Stimulated activated CD4-positive, alpha-beta T cell treated with anti-CD3 and anti-CD28 coated beads, Interleukin-1b, Interleukin-23, amount 100 ng/mL, for 48 hours (primary cell): Measurements from ENCODE around the gene ANKMY2.
"Not testable (repeated sequence)": the region's sequence is repeated elsewhere in the genome, so short reads cannot be mapped to it uniquely, and the experiment has no call there.

ENCODE experiments used
- DNase-seq: peaks from one replicate; pipeline ENCODE4 v3.0.0-alpha.2; 2020

ANKMY2 gene

GRCh38 chr7:16645593-16646471, at the start of gene ANKMY2, which contains the start of gene BZW2:
ANKMY2 (minus strand) TSS chr7:16645754; CDS start chr7:16645573, 181 bp downstream.
BZW2 (plus strand) TSS chr7:16646181; CDS start chr7:16665444, 19,263 bp downstream.
- DNase-seq: peak; percentile 94

GRCh38 chr7:16694806-16695205, 49.3 kb upstream of the ANKMY2 start:
- DNase-seq: no peak

- DNase-seq: no peak
Observed at GRCh38 chr7:16693601-16694318, 48.2 kb upstream of the ANKMY2 start.

GRCh38 chr7:16691241-16691640, 45.7 kb upstream of the ANKMY2 start:
- no peak for DNase-seq

- no peak for DNase-seq
Observed at GRCh38 chr7:16688249-16688648, 42.7 kb upstream of the ANKMY2 start.

GRCh38 chr7:16685535-16685934, 40.0 kb upstream of the ANKMY2 start:
- DNase-seq: no peak

- no peak for DNase-seq
Observed at GRCh38 chr7:16684935-16685334, 39.4 kb upstream of the ANKMY2 start.

- not testable (repeated sequence) for DNase-seq
Observed at GRCh38 chr7:16678645-16679566, 33.4 kb upstream of the ANKMY2 start.

- no peak for DNase-seq
Observed at GRCh38 chr7:16677978-16678494, 32.5 kb upstream of the ANKMY2 start.

- DNase-seq: no peak
Observed at GRCh38 chr7:16675277-16675676, 29.7 kb upstream of the ANKMY2 start.

- no peak for DNase-seq
Observed at GRCh38 chr7:16671811-16672210, 26.3 kb upstream of the ANKMY2 start.

- DNase-seq: no peak
Observed at GRCh38 chr7:16670731-16671344, 25.3 kb upstream of the ANKMY2 start.

- DNase-seq: no peak
Observed at GRCh38 chr7:16670021-16670420, 24.5 kb upstream of the ANKMY2 start.

GRCh38 chr7:16669581-16669980, 24.0 kb upstream of the ANKMY2 start:
- DNase-seq: no peak

- no peak for DNase-seq
Observed at GRCh38 chr7:16668978-16669377, 23.4 kb upstream of the ANKMY2 start.

- no peak for DNase-seq
Observed at GRCh38 chr7:16668049-16668858, 22.7 kb upstream of the ANKMY2 start.

- no peak for DNase-seq
Observed at GRCh38 chr7:16667355-16667754, 21.8 kb upstream of the ANKMY2 start.

GRCh38 chr7:16661924-16662323, 16.4 kb upstream of the ANKMY2 start:
- no peak for DNase-seq

GRCh38 chr7:16660702-16661464, 15.3 kb upstream of the ANKMY2 start:
- DNase-seq: no peak

- DNase-seq: not testable (repeated sequence)
Observed at GRCh38 chr7:16659854-16660497, 14.4 kb upstream of the ANKMY2 start.
